Lower lobe of right lung (tissue), 2 donors: Measurements from ENCODE around the gene RAB3GAP1. TPM values are rescaled to one million over a fixed set of nuclear protein-coding genes. Genes with fewer than 3 reads are reported as not detected.

Experiments
- ATAC-seq, 2 donors: fragments of 200-7000 bp; cut with Tn5 transposase; one replicate each; pipeline ENCODE4 v1.9.1; 2020 to 2022; ENCODE audit warnings: mild to moderate bottlenecking in 2 of 2, moderate library complexity in 2 of 2
- DNase-seq: peaks from one replicate; pipeline ENCODE4 v3.0.0-alpha.2; 2020
- H3K27ac ChIP-seq: fragments of 200-600 bp; one replicate; pipeline ENCODE4 v1.8.0; 2022
- H3K27me3 ChIP-seq: fragments of 200-600 bp; one replicate; pipeline ENCODE4 v1.8.0; 2022; ENCODE audit warnings: low read depth
- H3K36me3 ChIP-seq: fragments of 200-600 bp; one replicate; pipeline ENCODE4 v1.8.0; 2022; ENCODE audit warnings: mild to moderate bottlenecking
- H3K4me1 ChIP-seq: fragments of 200-600 bp; one replicate; pipeline ENCODE4 v1.8.0; 2022
- H3K4me3 ChIP-seq: fragments of 200-600 bp; one replicate; pipeline ENCODE4 v1.8.0; 2022; ENCODE audit warnings: mild to moderate bottlenecking
- H3K9me3 ChIP-seq: fragments of 200-600 bp; one replicate; pipeline ENCODE4 v1.8.0; 2022
- CTCF ChIP-seq: fragments of 200-600 bp; IDR thresholded peaks from one replicate; pipeline ENCODE4 v1.8.0; 2022; ENCODE audit warnings: antibody characterized with exemption, mild to moderate bottlenecking
- intact Hi-C: fragments of 100-400 bp; cut with DNase I; formaldehyde crosslinking; loops from one replicate; pipeline ENCODE4 v1.11.0; 2022
- total RNA-seq: library from RNA; stranded (reverse); fragmentation: NEBNext Ultra II Directional; extraction: Animal tissue kit (Norgen Biotek cat#: 25700); gene quantifications from one replicate; pipeline ENCODE4 v1.2.1, GENCODE V29; 2021
- donor health status: DM: no; HTN: yes; CAD: no; lungs with severe emphysema.

Gene RAB3GAP1
- total RNA-seq, 1 donor from 2014 or later, result 43.5 TPM

GRCh38 chr2:135010200-135010942, 41.7 kb upstream of the RAB3GAP1 start:
- ATAC-seq, result no peak
- H3K27me3 ChIP-seq, result peaks cover 6% of the 10 kb centered on the region
- no peak overlapping the region for H3K4me3 ChIP-seq
- no peaks in the 10 kb centered on the region for H3K9me3 ChIP-seq
- no peak for DNase-seq
- intact Hi-C loops, result no loop called here
- no peak overlapping the region for H3K27ac ChIP-seq
- H3K4me1 ChIP-seq, result no peaks in the 10 kb centered on the region
- TF ChIP-seq CTCF, result no peak
- H3K36me3 ChIP-seq, result no peaks in the 10 kb centered on the region

- no peak for DNase-seq
- ATAC-seq, result no peak
- Histone ChIP-seq H3K9me3 (no peaks in the 10 kb centered on the region), H3K36me3 (no peaks in the 10 kb centered on the region), H3K27ac (no peak overlapping the region), H3K27me3 (peaks cover 6% of the 10 kb centered on the region), H3K4me1 (no peaks in the 10 kb centered on the region), H3K4me3 (no peak overlapping the region)
- intact Hi-C loops, result no loop called here
- TF ChIP-seq CTCF, result no peak
These were observed 40.5 kb upstream of the RAB3GAP1 start for GRCh38 chr2:135011633-135012032.

- Histone ChIP-seq H3K4me1 (no peaks in the 10 kb centered on the region), H3K36me3 (no peaks in the 10 kb centered on the region), H3K9me3 (no peaks in the 10 kb centered on the region), H3K27ac (no peak overlapping the region), H3K27me3 (no peaks in the 10 kb centered on the region), H3K4me3 (no peak overlapping the region)
- no peak for TF ChIP-seq CTCF
- intact Hi-C loops, result no loop called here
- ATAC-seq (no peak), DNase-seq (no peak)
These were observed 30.5 kb upstream of the RAB3GAP1 start for GRCh38 chr2:135021618-135022017.

GRCh38 chr2:135022952-135023880, 28.9 kb upstream of the RAB3GAP1 start:
- no peak for DNase-seq
- no peak for TF ChIP-seq CTCF

GRCh38 chr2:135023886-135024485, 28.1 kb upstream of the RAB3GAP1 start:
- ATAC-seq (no peak), DNase-seq (no peak)
- Histone ChIP-seq H3K27me3 (no peaks in the 10 kb centered on the region), H3K27ac (no peak overlapping the region), H3K36me3 (no peaks in the 10 kb centered on the region), H3K9me3 (no peaks in the 10 kb centered on the region), H3K4me3 (no peak overlapping the region), H3K4me1 (no peaks in the 10 kb centered on the region)
- intact Hi-C loops, result no loop called here
- TF ChIP-seq CTCF, result no peak

More at GRCh38 chr2:135022952-135023880, 28.9 kb upstream of the RAB3GAP1 start:
- intact Hi-C loops, result no loop called here
- Histone ChIP-seq H3K9me3 (no peaks in the 10 kb centered on the region), H3K27me3 (no peaks in the 10 kb centered on the region), H3K27ac (no peak overlapping the region), H3K4me3 (no peak overlapping the region), H3K36me3 (no peaks in the 10 kb centered on the region), H3K4me1 (no peaks in the 10 kb centered on the region)
- ATAC-seq, result no peak
